ENCODE results near the gene JAKMIP1. TPM values are rescaled to one million over a fixed set of nuclear protein-coding genes. Genes with fewer than 3 reads are reported as not detected.

JAKMIP1 gene
- polyA plus RNA-seq, 2 donors, result 0.13 to 0.31 TPM

GRCh38 chr4:6058531-6059374 lies 141.6 kb downstream of the JAKMIP1 start:
- WGBS, 2 donors, result 91 to 93% methylated on average over 12 of the region's 12 CpGs
- Histone ChIP-seq H3K4me1 (ENCODE audit: control insufficient read depth in 2 of 2, insufficient read depth in 2 of 2, low read length in 1 of 2) (peaks cover 0 to 4% of the 10 kb centered on the region in 2 donors), H3K36me3 (ENCODE audit: control insufficient read depth in 2 of 2, insufficient read depth in 2 of 2, low read length in 1 of 2) (no peaks in the 10 kb centered on the region), H3K9me3 (ENCODE audit: control insufficient read depth in 2 of 2, insufficient read depth in 1 of 2, low read depth in 1 of 2, low read length in 1 of 2) (peaks cover 26 to 39% of the 10 kb centered on the region in 2 donors), H3K4me3 (ENCODE audit: low read depth in 1 of 2, low read length in 2 of 2) (no peak overlapping the region), H3K27ac (ENCODE audit: low read depth in 2 of 2, low read length in 1 of 2) (no peak overlapping the region), H3K27me3 (ENCODE audit: control insufficient read depth in 1 of 2, insufficient read depth in 2 of 2, low read length in 2 of 2) (no peaks in the 10 kb centered on the region)

- Histone ChIP-seq H3K27me3 (ENCODE audit: control insufficient read depth in 1 of 2, insufficient read depth in 2 of 2, low read length in 2 of 2) (no peaks in the 10 kb centered on the region), H3K4me1 (ENCODE audit: control insufficient read depth in 2 of 2, insufficient read depth in 2 of 2, low read length in 1 of 2) (peaks cover 0 to 4% of the 10 kb centered on the region in 2 donors), H3K27ac (ENCODE audit: low read depth in 2 of 2, low read length in 1 of 2) (no peak overlapping the region), H3K36me3 (ENCODE audit: control insufficient read depth in 2 of 2, insufficient read depth in 2 of 2, low read length in 1 of 2) (no peaks in the 10 kb centered on the region), H3K4me3 (ENCODE audit: low read depth in 1 of 2, low read length in 2 of 2) (no peak overlapping the region), H3K9me3 (ENCODE audit: control insufficient read depth in 2 of 2, insufficient read depth in 1 of 2, low read depth in 1 of 2, low read length in 1 of 2) (peaks cover 24 to 39% of the 10 kb centered on the region in 2 donors)
- 83 to 89% methylated on average over 15 of the region's 15 CpGs for WGBS, 2 donors
These were observed 143.2 kb downstream of the JAKMIP1 start for GRCh38 chr4:6056976-6057766.

GRCh38 chr4:6055436-6055835 lies 144.9 kb downstream of the JAKMIP1 start:
- Histone ChIP-seq H3K9me3 (ENCODE audit: control insufficient read depth in 2 of 2, insufficient read depth in 1 of 2, low read depth in 1 of 2, low read length in 1 of 2) (peaks cover 24 to 29% of the 10 kb centered on the region in 2 donors), H3K27me3 (ENCODE audit: control insufficient read depth in 1 of 2, insufficient read depth in 2 of 2, low read length in 2 of 2) (no peaks in the 10 kb centered on the region), H3K36me3 (ENCODE audit: control insufficient read depth in 2 of 2, insufficient read depth in 2 of 2, low read length in 1 of 2) (no peaks in the 10 kb centered on the region), H3K4me3 (ENCODE audit: low read depth in 1 of 2, low read length in 2 of 2) (no peak overlapping the region), H3K4me1 (ENCODE audit: control insufficient read depth in 2 of 2, insufficient read depth in 2 of 2, low read length in 1 of 2) (peaks cover 0 to 4% of the 10 kb centered on the region in 2 donors), H3K27ac (ENCODE audit: low read depth in 2 of 2, low read length in 1 of 2) (no peak overlapping the region)
- 78 to 84% methylated on average over 4 of the region's 4 CpGs for WGBS, 2 donors

- H3K9me3 ChIP-seq (ENCODE audit: control insufficient read depth in 2 of 2, insufficient read depth in 1 of 2, low read depth in 1 of 2, low read length in 1 of 2), result peaks cover 22 to 25% of the 10 kb centered on the region in 2 donors
- H3K27me3 ChIP-seq (ENCODE audit: control insufficient read depth in 1 of 2, insufficient read depth in 2 of 2, low read length in 2 of 2), result no peaks in the 10 kb centered on the region
- H3K4me1 ChIP-seq (ENCODE audit: control insufficient read depth in 2 of 2, insufficient read depth in 2 of 2, low read length in 1 of 2), result peaks cover 0 to 4% of the 10 kb centered on the region in 2 donors
- no peaks in the 10 kb centered on the region for H3K36me3 ChIP-seq (ENCODE audit: control insufficient read depth in 2 of 2, insufficient read depth in 2 of 2, low read length in 1 of 2)
- WGBS, 2 donors, result 88 to 97% methylated on average over 4 of the region's 4 CpGs
- H3K27ac ChIP-seq (ENCODE audit: low read depth in 2 of 2, low read length in 1 of 2), result no peak overlapping the region
- no peak overlapping the region for H3K4me3 ChIP-seq (ENCODE audit: low read depth in 1 of 2, low read length in 2 of 2)
These were observed 145.3 kb downstream of the JAKMIP1 start for GRCh38 chr4:6055030-6055429.

- H3K27ac ChIP-seq (ENCODE audit: low read depth in 2 of 2, low read length in 1 of 2), result no peak overlapping the region
- no peaks in the 10 kb centered on the region for H3K36me3 ChIP-seq (ENCODE audit: control insufficient read depth in 2 of 2, insufficient read depth in 2 of 2, low read length in 1 of 2)
- no peaks in the 10 kb centered on the region for H3K27me3 ChIP-seq (ENCODE audit: control insufficient read depth in 1 of 2, insufficient read depth in 2 of 2, low read length in 2 of 2)
- peaks cover 18 to 20% of the 10 kb centered on the region in 2 donors for H3K9me3 ChIP-seq (ENCODE audit: control insufficient read depth in 2 of 2, insufficient read depth in 1 of 2, low read depth in 1 of 2, low read length in 1 of 2)
- peaks cover 0 to 4% of the 10 kb centered on the region in 2 donors for H3K4me1 ChIP-seq (ENCODE audit: control insufficient read depth in 2 of 2, insufficient read depth in 2 of 2, low read length in 1 of 2)
- H3K4me3 ChIP-seq (ENCODE audit: low read depth in 1 of 2, low read length in 2 of 2), result no peak overlapping the region
- WGBS, 2 donors, result 76 to 80% methylated on average over 16 of the region's 16 CpGs
These were observed 146.0 kb downstream of the JAKMIP1 start for GRCh38 chr4:6054162-6054922.

GRCh38 chr4:6052679-6053078 lies 147.7 kb downstream of the JAKMIP1 start:
- WGBS, 2 donors, result 67 to 70% methylated on average over 6 of the region's 6 CpGs
- Histone ChIP-seq H3K9me3 (ENCODE audit: control insufficient read depth in 2 of 2, insufficient read depth in 1 of 2, low read depth in 1 of 2, low read length in 1 of 2) (peaks cover 8 to 9% of the 10 kb centered on the region in 2 donors), H3K27ac (ENCODE audit: low read depth in 2 of 2, low read length in 1 of 2) (no peak overlapping the region)

GRCh38 chr4:6050551-6050950 lies 149.8 kb downstream of the JAKMIP1 start:
- 62 to 66% methylated on average over 17 of the region's 17 CpGs for WGBS, 2 donors
- Histone ChIP-seq H3K4me1 (ENCODE audit: control insufficient read depth in 2 of 2, insufficient read depth in 2 of 2, low read length in 1 of 2) (no peaks in the 10 kb centered on the region), H3K4me3 (ENCODE audit: low read depth in 1 of 2, low read length in 2 of 2) (no peak overlapping the region), H3K27me3 (ENCODE audit: control insufficient read depth in 1 of 2, insufficient read depth in 2 of 2, low read length in 2 of 2) (no peaks in the 10 kb centered on the region), H3K27ac (ENCODE audit: low read depth in 2 of 2, low read length in 1 of 2) (no peak overlapping the region), H3K36me3 (ENCODE audit: control insufficient read depth in 2 of 2, insufficient read depth in 2 of 2, low read length in 1 of 2) (no peaks in the 10 kb centered on the region), H3K9me3 (ENCODE audit: control insufficient read depth in 2 of 2, insufficient read depth in 1 of 2, low read depth in 1 of 2, low read length in 1 of 2) (no peaks in the 10 kb centered on the region)

More at GRCh38 chr4:6052679-6053078, 147.7 kb downstream of the JAKMIP1 start:
- Histone ChIP-seq H3K4me3 (ENCODE audit: low read depth in 1 of 2, low read length in 2 of 2) (no peak overlapping the region), H3K27me3 (ENCODE audit: control insufficient read depth in 1 of 2, insufficient read depth in 2 of 2, low read length in 2 of 2) (no peaks in the 10 kb centered on the region), H3K36me3 (ENCODE audit: control insufficient read depth in 2 of 2, insufficient read depth in 2 of 2, low read length in 1 of 2) (no peaks in the 10 kb centered on the region), H3K4me1 (ENCODE audit: control insufficient read depth in 2 of 2, insufficient read depth in 2 of 2, low read length in 1 of 2) (peaks cover 0 to 4% of the 10 kb centered on the region in 2 donors)

GRCh38 chr4:6049985-6050384 lies 150.4 kb downstream of the JAKMIP1 start:
- Histone ChIP-seq H3K27me3 (ENCODE audit: control insufficient read depth in 1 of 2, insufficient read depth in 2 of 2, low read length in 2 of 2) (no peaks in the 10 kb centered on the region), H3K36me3 (ENCODE audit: control insufficient read depth in 2 of 2, insufficient read depth in 2 of 2, low read length in 1 of 2) (no peaks in the 10 kb centered on the region)
- 78 to 86% methylated on average over 8 of the region's 8 CpGs for WGBS, 2 donors

GRCh38 chr4:6049278-6049677 lies 151.1 kb downstream of the JAKMIP1 start:
- H3K4me1 ChIP-seq (ENCODE audit: control insufficient read depth in 2 of 2, insufficient read depth in 2 of 2, low read length in 1 of 2), result no peaks in the 10 kb centered on the region
- H3K4me3 ChIP-seq (ENCODE audit: low read depth in 1 of 2, low read length in 2 of 2), result no peak overlapping the region
- 90 to 91% methylated on average over 12 of the region's 12 CpGs for WGBS, 2 donors
- no peak overlapping the region for H3K27ac ChIP-seq (ENCODE audit: low read depth in 2 of 2, low read length in 1 of 2)
- H3K9me3 ChIP-seq (ENCODE audit: control insufficient read depth in 2 of 2, insufficient read depth in 1 of 2, low read depth in 1 of 2, low read length in 1 of 2), result no peaks in the 10 kb centered on the region
- H3K36me3 ChIP-seq (ENCODE audit: control insufficient read depth in 2 of 2, insufficient read depth in 2 of 2, low read length in 1 of 2), result no peaks in the 10 kb centered on the region
- H3K27me3 ChIP-seq (ENCODE audit: control insufficient read depth in 1 of 2, insufficient read depth in 2 of 2, low read length in 2 of 2), result no peaks in the 10 kb centered on the region

More at GRCh38 chr4:6049985-6050384, 150.4 kb downstream of the JAKMIP1 start:
- Histone ChIP-seq H3K4me1 (ENCODE audit: control insufficient read depth in 2 of 2, insufficient read depth in 2 of 2, low read length in 1 of 2) (no peaks in the 10 kb centered on the region), H3K27ac (ENCODE audit: low read depth in 2 of 2, low read length in 1 of 2) (no peak overlapping the region), H3K9me3 (ENCODE audit: control insufficient read depth in 2 of 2, insufficient read depth in 1 of 2, low read depth in 1 of 2, low read length in 1 of 2) (no peaks in the 10 kb centered on the region), H3K4me3 (ENCODE audit: low read depth in 1 of 2, low read length in 2 of 2) (no peak overlapping the region)
